ENCODE results near the gene SPAG16. TPM values are rescaled to one million over a fixed set of nuclear protein-coding genes. Genes with fewer than 3 reads are reported as not detected.

SPAG16 gene
- total and polyA plus RNA-seq, 2 of the 13 experiments (the other 11 are each of a cell fraction or from before 2014, with no cell fraction given), result 9.6 to 26.5 TPM

- H3K9me3 ChIP-seq (ENCODE audit: low read length), result peaks cover 43% of the 10 kb centered on the region
- H2AFZ ChIP-seq (ENCODE audit: low read length), result no peak overlapping the region
- POLR2A ChIA-PET, result no interaction called here
- DNase-seq (ENCODE audit: low spot score), result no peak
- WGBS (ENCODE audit: low lambda C conversion rate), result 4% methylated on average over 1 of the region's 1 CpG
- no peak overlapping the region for H3K9ac ChIP-seq (ENCODE audit: insufficient read depth, low read depth, low read length)
- in situ Hi-C loops (cut with HindIII; ENCODE audit: extremely low pct_ligation_motif_present, low pct_unique_long_range_greater_than_20kb), result no loop called here
- no peaks in the 10 kb centered on the region for H3K36me3 ChIP-seq (replicated peaks in 1 of 2; ENCODE audit: control insufficient read depth in 1 of 2, insufficient read depth in 2 of 2, low read length in 2 of 2)
- no peak for ATAC-seq
- H3K4me2 ChIP-seq (ENCODE audit: low read depth, low read length), result no peak overlapping the region
- H3K79me2 ChIP-seq (ENCODE audit: insufficient read depth, low read length), result no peaks in the 10 kb centered on the region
- no peak overlapping the region for H3K27ac ChIP-seq (ENCODE audit: extremely low read length, insufficient read depth, low read length)
- no peaks in the 10 kb centered on the region for H3K4me1 ChIP-seq (ENCODE audit: insufficient read depth, low read length)
- CTCF ChIA-PET (ENCODE audit: low intra/inter-chr PET ratio, low total read pairs), result no interaction called here
- no peaks in the 10 kb centered on the region for H4K20me1 ChIP-seq (ENCODE audit: insufficient read depth, low read length)
- no peaks in the 10 kb centered on the region for H3K27me3 ChIP-seq (ENCODE audit: control insufficient read depth in 1 of 2, insufficient read depth in 2 of 2, low read length in 2 of 2)
- FAIRE-seq, result no peak
- TF ChIP-seq BHLHE40 (IDR thresholded peaks at IDR 0.05; ENCODE audit: low read length), result no peak
- TF ChIP-seq GPN1 (CRISPR knock-in tag; IDR thresholded peaks at IDR 0.05; ENCODE audit: borderline replicate concordance), result no peak
- no peak for TF ChIP-seq IRF2 (CRISPR knock-in tag; IDR thresholded peaks at IDR 0.05)
- no peak for TF ChIP-seq TFE3 (CRISPR knock-in tag; IDR thresholded peaks at IDR 0.05)
- no peak for TF ChIP-seq HOMEZ (CRISPR knock-in tag; IDR thresholded peaks at IDR 0.05; ENCODE audit: low read depth)
- TF ChIP-seq TOPORS (CRISPR knock-in tag; IDR thresholded peaks at IDR 0.05), result no peak
- BruUV-seq (replicated peaks), result no TSS peak
- H3K4me3 ChIP-seq (replicated peaks in 1 of 3; ENCODE audit: insufficient read depth in 1 of 3, low read depth in 2 of 3, low read length in 3 of 3), result no peak overlapping the region
- intact Hi-C loops (cut with micrococcal nuclease; ENCODE audit: unreplicated experiment), result no loop called here
These were observed 216.6 kb downstream of the SPAG16 start for GRCh38 chr2:213500881-213501280.

GRCh38 chr2:213524164-213524563 lies 239.9 kb downstream of the SPAG16 start:
- in situ Hi-C loops (cut with HindIII; ENCODE audit: extremely low pct_ligation_motif_present, low pct_unique_long_range_greater_than_20kb), result no loop called here
- DNase-seq (ENCODE audit: low spot score) (no peak), FAIRE-seq (no peak), ATAC-seq (no peak)
- Histone ChIP-seq H2AFZ (ENCODE audit: low read length) (no peak overlapping the region), H3K36me3 (replicated peaks in 1 of 2; ENCODE audit: control insufficient read depth in 1 of 2, insufficient read depth in 2 of 2, low read length in 2 of 2) (no peaks in the 10 kb centered on the region), H3K79me2 (ENCODE audit: insufficient read depth, low read length) (no peaks in the 10 kb centered on the region), H3K27me3 (ENCODE audit: control insufficient read depth in 1 of 2, insufficient read depth in 2 of 2, low read length in 2 of 2) (no peaks in the 10 kb centered on the region; a peak in 1 of 5 replicates), H3K4me1 (ENCODE audit: insufficient read depth, low read length) (no peaks in the 10 kb centered on the region), H3K9ac (ENCODE audit: insufficient read depth, low read depth, low read length) (no peak overlapping the region), H3K4me3 (replicated peaks in 1 of 3; ENCODE audit: insufficient read depth in 1 of 3, low read depth in 2 of 3, low read length in 3 of 3) (no peak overlapping the region), H4K20me1 (ENCODE audit: insufficient read depth, low read length) (no peaks in the 10 kb centered on the region), H3K27ac (ENCODE audit: extremely low read length, insufficient read depth, low read length) (no peak overlapping the region), H3K9me3 (ENCODE audit: low read length) (peaks cover 83% of the 10 kb centered on the region), H3K4me2 (ENCODE audit: low read depth, low read length) (no peak overlapping the region)
- CTCF ChIA-PET (ENCODE audit: low intra/inter-chr PET ratio, low total read pairs), result no interaction called here
- BruUV-seq (replicated peaks), result no TSS peak
- POLR2A ChIA-PET, result no interaction called here
- intact Hi-C loops (cut with micrococcal nuclease; ENCODE audit: unreplicated experiment), result no loop called here
- no peak for TF ChIP-seq ZFAT (CRISPR knock-in tag; conservative IDR thresholded peaks at IDR 0.05)
- no peak for TF ChIP-seq SP5 (CRISPR knock-in tag; IDR thresholded peaks at IDR 0.05; ENCODE audit: borderline replicate concordance, low read depth)
- TF ChIP-seq PLSCR1 (CRISPR knock-in tag; IDR thresholded peaks at IDR 0.05; ENCODE audit: borderline replicate concordance), result no peak
- no peak for TF ChIP-seq ATAD3A (CRISPR knock-in tag; IDR thresholded peaks at IDR 0.05)
- no peak for TF ChIP-seq POLR2G (IDR thresholded peaks at IDR 0.05; ENCODE audit: low read depth, low read length)
- no peak for TF ChIP-seq MAFK (conservative IDR thresholded peaks at IDR 0.05 in 1 of 2, IDR thresholded peaks at IDR 0.05 in 1 of 2; ENCODE audit: low read length in 2 of 2)
- TF ChIP-seq SOX5 (CRISPR knock-in tag; IDR thresholded peaks at IDR 0.05; ENCODE audit: borderline replicate concordance), result no peak
- TF ChIP-seq MED8 (CRISPR knock-in tag; IDR thresholded peaks at IDR 0.05; ENCODE audit: insufficient replicate concordance), result no peak
